GM23338 (cell line): ENCODE results near the gene DGKB. TPM values are rescaled to one million over a fixed set of nuclear protein-coding genes. Genes with fewer than 3 reads are reported as not detected.

Experiments
- ATAC-seq: fragments of 200-7000 bp; cut with Tn5 transposase; 3 replicates; pipeline ENCODE4 v1.9.1; 2020
- DNase-seq: peaks from one replicate; pipeline ENCODE4 v3.0.0-alpha.2; 2015; ENCODE audit warnings: low spot score
- H2AFZ ChIP-seq: fragments of 200-600 bp; sonication (generic); 2 replicates; pipeline ENCODE4 v1.8.0; 2016; ENCODE audit warnings: antibody characterized with exemption, mild to moderate bottlenecking, moderate library complexity
- H3F3A ChIP-seq: fragments of 200-600 bp; sonication (generic); replicated peaks from 2 replicates; pipeline ENCODE4 v1.8.0; 2017; ENCODE audit warnings: antibody characterized with exemption, mixed run types, low read depth
- H3K27ac ChIP-seq: fragments of 200-600 bp; sonication (generic); 2 replicates; pipeline ENCODE4 v1.6.1; 2016; ENCODE audit warnings: low read depth
- H3K27me3 ChIP-seq: fragments of 200-600 bp; sonication (generic); 2 replicates; pipeline ENCODE4 v1.8.0; 2016; ENCODE audit warnings: mild to moderate bottlenecking, mixed run types, moderate library complexity; ENCODE audit not compliant: insufficient read depth
- H3K36me3 ChIP-seq: fragments of 200-600 bp; sonication (generic); 2 replicates; pipeline ENCODE4 v1.8.0; 2016; ENCODE audit warnings: mild to moderate bottlenecking; ENCODE audit not compliant: insufficient read depth
- H3K4me1 ChIP-seq: fragments of 200-600 bp; sonication (generic); 2 replicates; pipeline ENCODE4 v1.8.0; 2016; ENCODE audit warnings: mild to moderate bottlenecking, moderate library complexity; ENCODE audit not compliant: insufficient read depth
- H3K4me2 ChIP-seq: fragments of 200-600 bp; sonication (generic); 2 replicates; pipeline ENCODE4 v1.7.1; 2017; ENCODE audit warnings: mixed run types
- H3K4me3 ChIP-seq: fragments of 200-600 bp; sonication (generic); 2 replicates; pipeline ENCODE4 v1.6.1; 2016; ENCODE audit warnings: mixed run types
- H3K79me2 ChIP-seq: fragments of 200-600 bp; sonication (generic); replicated peaks from 2 replicates; pipeline ENCODE4 v1.8.0; 2017; ENCODE audit warnings: mild to moderate bottlenecking; ENCODE audit not compliant: insufficient read depth
- H3K9me2 ChIP-seq: fragments of 200-600 bp; sonication (generic); 2 replicates; pipeline ENCODE4 v1.8.0; 2017; ENCODE audit not compliant: insufficient read depth
- H4K20me1 ChIP-seq: fragments of 200-600 bp; sonication (generic); replicated peaks from 2 replicates; pipeline ENCODE4 v1.8.0; 2017; ENCODE audit warnings: mild to moderate bottlenecking; ENCODE audit not compliant: insufficient read depth
- H3K27ac Mint-ChIP-seq: 2 replicates; pipeline ENCODE4 v1.8.0; 2020; ENCODE audit warnings: inconsistent platforms, mild to moderate bottlenecking, moderate library complexity, mixed read lengths
- H3K27me3 Mint-ChIP-seq: 3 replicates; pipeline ENCODE4 v1.8.0; 2022; ENCODE audit warnings: low read depth, mild to moderate bottlenecking, moderate library complexity, mixed read lengths, inconsistent platforms; ENCODE audit not compliant: insufficient read depth, poor library complexity
- H3K36me3 Mint-ChIP-seq: 3 replicates; pipeline ENCODE4 v1.8.0; 2021; ENCODE audit warnings: low read depth, mild to moderate bottlenecking, inconsistent platforms, moderate library complexity, mixed read lengths
- H3K4me1 Mint-ChIP-seq: 3 replicates; pipeline ENCODE4 v1.8.0; 2020; ENCODE audit warnings: mild to moderate bottlenecking, inconsistent platforms, mixed read lengths
- H3K4me3 Mint-ChIP-seq: 3 replicates; pipeline ENCODE4 v1.8.0; 2021; ENCODE audit warnings: moderate library complexity, mild to moderate bottlenecking, inconsistent platforms, mixed read lengths
- H3K9me3 Mint-ChIP-seq: 3 replicates; pipeline ENCODE4 v1.8.0; 2020; ENCODE audit warnings: moderate library complexity, mild to moderate bottlenecking, inconsistent platforms, mixed read lengths
- CREB1 ChIP-seq: fragments of 250-450 bp; sonication (Bioruptor Pico); IDR thresholded peaks from 2 replicates; pipeline ENCODE4 v1.5.0; 2020; ENCODE audit warnings: low read depth, mild to moderate bottlenecking, moderate library complexity
- CTCF ChIP-seq, 2 experiments: fragments of 200-600 bp in 1 of 2; sonication (generic) in 1 of 2; conservative IDR thresholded peaks; 2 replicates each; pipeline versions ENCODE4 v1.5.1 to v1.6.1; 2016 to 2017; ENCODE audit warnings: antibody characterized with exemption in 2 of 2, low read depth in 2 of 2, mild to moderate bottlenecking in 2 of 2, moderate library complexity in 1 of 2
- ETS1 ChIP-seq: IDR thresholded peaks from 2 replicates; pipeline ENCODE4 v1.6.1; 2016; ENCODE audit warnings: antibody characterized with exemption
- EZH2 ChIP-seq: fragments of 200-600 bp; sonication (generic); IDR thresholded peaks from one replicate; pipeline ENCODE4 v1.8.0; 2017; ENCODE audit warnings: antibody characterized with exemption, mild to moderate bottlenecking, low read depth; ENCODE audit not compliant: unreplicated experiment
- EZH2phosphoT487 ChIP-seq: fragments of 200-600 bp; sonication (generic); IDR thresholded peaks from one replicate; pipeline ENCODE4 v1.8.1; 2018; ENCODE audit warnings: antibody characterized with exemption; ENCODE audit not compliant: unreplicated experiment
- JUNB ChIP-seq: IDR thresholded peaks from one replicate; pipeline ENCODE4 v1.6.1; 2016; ENCODE audit warnings: antibody characterized with exemption; ENCODE audit not compliant: unreplicated experiment
- NANOG ChIP-seq: IDR thresholded peaks from 2 replicates; pipeline ENCODE4 v1.6.1; 2016; ENCODE audit warnings: antibody characterized with exemption, borderline replicate concordance
- POLR2AphosphoS5 ChIP-seq: IDR thresholded peaks from 2 replicates; pipeline ENCODE4 v1.6.1; 2016; ENCODE audit warnings: antibody characterized with exemption, low read depth
- REST ChIP-seq: IDR thresholded peaks from one replicate; pipeline ENCODE4 v1.6.1; 2018; ENCODE audit warnings: antibody characterized with exemption; ENCODE audit not compliant: unreplicated experiment
- STAT1 ChIP-seq: IDR thresholded peaks from one replicate; pipeline ENCODE4 v1.6.1; 2016; ENCODE audit warnings: antibody characterized with exemption; ENCODE audit not compliant: unreplicated experiment
- ZNF114 ChIP-seq: fragments of 250-450 bp; sonication (Bioruptor Pico); IDR thresholded peaks from 2 replicates; pipeline ENCODE4 v1.5.0; 2020; ENCODE audit warnings: mild to moderate bottlenecking, moderate library complexity
- ZNF331 ChIP-seq: fragments of 250-450 bp; sonication (Bioruptor Pico); IDR thresholded peaks from 2 replicates; pipeline ENCODE4 v1.5.0; 2020; ENCODE audit warnings: low read depth, mild to moderate bottlenecking, moderate library complexity
- ZNF462 ChIP-seq: fragments of 250-450 bp; sonication (Bioruptor Pico); IDR thresholded peaks from 2 replicates; pipeline ENCODE4 v1.5.0; 2020; ENCODE audit warnings: mild to moderate bottlenecking, moderate library complexity
- polyA plus RNA-seq: library from polyadenylated mRNA; unstranded; fragments of >200 nt; fragmentation: Nextera tagmentation; extraction: Ambion mirVana; gene quantifications from 2 replicates; pipeline ENCODE4 v1.2.1, GENCODE V29; 2016
- total RNA-seq: library from RNA; depleted of rRNA; stranded (reverse); fragments of >200 nt; shearing (Covaris generic); gene quantifications from 2 replicates; pipeline ENCODE4 v1.2.3, GENCODE V29; 2014

DGKB gene
- total and polyA plus RNA-seq, 2 experiments from 2014 or later = 4.8 to 11.5 TPM

- Mint-ChIP-seq H3K27me3 (peaks cover 2% of the 10 kb centered on the region), H3K27ac (no peak overlapping the region), H3K4me3 (no peak overlapping the region), H3K4me1 (peaks cover 2% of the 10 kb centered on the region; the same call in 1 of the 3 replicates), H3K36me3 (no peaks in the 10 kb centered on the region), H3K9me3 (no peaks in the 10 kb centered on the region)
- Histone ChIP-seq H3K79me2 (no peaks in the 10 kb centered on the region), H4K20me1 (no peaks in the 10 kb centered on the region), H3K4me1 (no peaks in the 10 kb centered on the region), H3K36me3 (no peaks in the 10 kb centered on the region), H3K4me2 (no peak overlapping the region), H3F3A (no peaks in the 10 kb centered on the region), H3K4me3 (no peak overlapping the region), H3K27ac (no peak overlapping the region), H3K27me3 (no peaks in the 10 kb centered on the region), H3K9me2 (peaks cover 2% of the 10 kb centered on the region; the same call in 1 of the 2 replicates), H2AFZ (no peak overlapping the region)
- TF ChIP-seq POLR2AphosphoS5 (no peak), CTCF (conservative IDR thresholded peaks at IDR 0.05; ENCODE audit: low read depth in 2 of 2) (no peak), REST (no peak), STAT1 (no peak), ZNF114 (CRISPR knock-in tag) (no peak), EZH2 (no peak), ZNF331 (CRISPR knock-in tag) (no peak), JUNB (no peak), EZH2phosphoT487 (no peak), NANOG (no peak), ZNF462 (no peak), CREB1 (CRISPR knock-in tag) (no peak), ETS1 (no peak)
- DNase-seq (no peak), ATAC-seq (no peak)
Observed at GRCh38 chr7:14195871-14196270, 706.7 kb downstream of the DGKB start.
